Endodermal cell (in vitro differentiated cells): ENCODE data around the gene ADAM19. TPM values are rescaled to one million over a fixed set of nuclear protein-coding genes. Genes with fewer than 3 reads are reported as not detected.

ENCODE experiments used
- DNase-seq: peaks from one replicate; pipeline ENCODE4 v3.0.0-alpha.2; 2017
- H3K27ac ChIP-seq: 2 replicates; pipeline ENCODE4 v1.5.1; 2013; ENCODE audit warnings: mild to moderate bottlenecking, low read depth, low read length, moderate library complexity
- H3K27me3 ChIP-seq: 2 replicates; pipeline ENCODE4 v1.6.1; 2013; ENCODE audit warnings: mild to moderate bottlenecking, low read length, moderate library complexity; ENCODE audit not compliant: insufficient read depth, control insufficient read depth, poor library complexity, severe bottlenecking
- H3K36me3 ChIP-seq: 2 replicates; pipeline ENCODE4 v1.7.0; 2013; ENCODE audit warnings: mild to moderate bottlenecking, low read length, moderate library complexity; ENCODE audit not compliant: control insufficient read depth, insufficient read depth
- H3K4me1 ChIP-seq: one replicate; pipeline ENCODE4 v1.7.0; 2013; ENCODE audit warnings: low read length; ENCODE audit not compliant: control insufficient read depth, insufficient read depth
- H3K4me3 ChIP-seq: 2 replicates; pipeline ENCODE4 v1.5.1; 2013; ENCODE audit warnings: mild to moderate bottlenecking, low read length, moderate library complexity
- H3K9ac ChIP-seq: 2 replicates; pipeline ENCODE4 v1.6.1; 2013; ENCODE audit warnings: mild to moderate bottlenecking, low read length, moderate library complexity; ENCODE audit not compliant: poor library complexity, severe bottlenecking; ENCODE audit errors: extremely low read depth
- H3K9me3 ChIP-seq: 2 replicates; pipeline ENCODE4 v1.6.1; 2013; ENCODE audit warnings: mild to moderate bottlenecking, low read length, moderate library complexity; ENCODE audit not compliant: control insufficient read depth
- H3K27ac Mint-ChIP-seq: 2 replicates; pipeline ENCODE4 v1.8.0; 2020; ENCODE audit warnings: mixed read lengths
- H3K27me3 Mint-ChIP-seq: 2 replicates; pipeline ENCODE4 v1.8.0; 2021; ENCODE audit warnings: mild to moderate bottlenecking, mixed read lengths; ENCODE audit not compliant: insufficient read depth
- H3K36me3 Mint-ChIP-seq: 2 replicates; pipeline ENCODE4 v1.8.0; 2020; ENCODE audit warnings: low read depth, mixed read lengths
- H3K4me1 Mint-ChIP-seq: 2 replicates; pipeline ENCODE4 v1.8.0; 2020; ENCODE audit warnings: mixed read lengths
- H3K4me3 Mint-ChIP-seq: 2 replicates; pipeline ENCODE4 v1.8.0; 2020; ENCODE audit warnings: mild to moderate bottlenecking, moderate library complexity, mixed read lengths
- H3K9me3 Mint-ChIP-seq: 2 replicates; pipeline ENCODE4 v1.8.0; 2020; ENCODE audit warnings: mild to moderate bottlenecking, mixed read lengths
- CTCF ChIP-seq: fragments of 200-600 bp; sonication (generic); conservative IDR thresholded peaks from 2 replicates; pipeline ENCODE4 v1.5.0; 2021; ENCODE audit warnings: antibody characterized with exemption, mild to moderate bottlenecking
- WGBS, 2 experiments: methylation state at CpG; one replicate each; pipeline versions ENCODE4 v1.1.5 to v1.1.7; 2013; ENCODE audit warnings: missing lambda C conversion rate in 2 of 2, mixed read lengths in 1 of 2; ENCODE audit not compliant: insufficient coverage in 1 of 2, insufficient read length in 1 of 2; 5-methylcytosine and 5-hydroxymethylcytosine counted together
- total RNA-seq, 2 donors: library from RNA; stranded (reverse); fragmentation: NEBNext Ultra II Directional in 1 of 2; extraction: Animal tissue kit (Norgen Biotek cat#: 25700) in 1 of 2; gene quantifications; 2 replicates in 1 of 2; 3 replicates in 1 of 2; pipeline ENCODE4 v1.2.1, GENCODE V29; 2021

Gene ADAM19
- total RNA-seq, 2 donors from 2014 or later: 96.1 to 119 TPM

GRCh38 chr5:157479612-157480510 lies 95.7 kb downstream of the ADAM19 start:
- TF ChIP-seq CTCF: no peak
- Mint-ChIP-seq H3K4me3 (no peak overlapping the region), H3K36me3 (peaks cover 63% of the 10 kb centered on the region), H3K27ac (peak overlapping the region; percentile 78), H3K9me3 (no peaks in the 10 kb centered on the region), H3K4me1 (peaks cover 35% of the 10 kb centered on the region), H3K27me3 (no peaks in the 10 kb centered on the region)
- no peak for DNase-seq
- Histone ChIP-seq H3K4me3 (no peak overlapping the region), H3K9ac (no peak overlapping the region), H3K9me3 (no peaks in the 10 kb centered on the region), H3K27ac (no peak overlapping the region), H3K27me3 (no peaks in the 10 kb centered on the region), H3K4me1 (peaks cover 11% of the 10 kb centered on the region), H3K36me3 (peaks cover 96% of the 10 kb centered on the region)
- WGBS, 2 experiments: 91 to 94% methylated on average over 10 to 15 of the region's 15 CpGs

GRCh38 chr5:157479166-157479565 lies 96.4 kb downstream of the ADAM19 start:
- Histone ChIP-seq H3K4me1 (peaks cover 11% of the 10 kb centered on the region), H3K9me3 (no peaks in the 10 kb centered on the region), H3K4me3 (no peak overlapping the region), H3K36me3 (peaks cover 96% of the 10 kb centered on the region), H3K27ac (no peak overlapping the region), H3K27me3 (no peaks in the 10 kb centered on the region), H3K9ac (no peak overlapping the region)
- Mint-ChIP-seq H3K36me3 (peaks cover 58% of the 10 kb centered on the region), H3K4me1 (peaks cover 35% of the 10 kb centered on the region), H3K27me3 (no peaks in the 10 kb centered on the region), H3K4me3 (no peak overlapping the region), H3K27ac (peak overlapping the region; percentile 78), H3K9me3 (no peaks in the 10 kb centered on the region)
- 40 to 83% methylated on average over 1 to 4 of the region's 4 CpGs for WGBS, 2 experiments
- DNase-seq: no peak
- no peak for TF ChIP-seq CTCF

- Mint-ChIP-seq H3K27me3 (no peaks in the 10 kb centered on the region), H3K4me1 (peaks cover 35% of the 10 kb centered on the region), H3K36me3 (peaks cover 53% of the 10 kb centered on the region), H3K9me3 (no peaks in the 10 kb centered on the region), H3K4me3 (no peak overlapping the region), H3K27ac (peak overlapping the region; percentile 78)
- H3K4me3 ChIP-seq: no peak overlapping the region
- H3K27ac ChIP-seq: no peak overlapping the region
- H3K4me1 ChIP-seq: peaks cover 11% of the 10 kb centered on the region
- H3K36me3 ChIP-seq: peaks cover 96% of the 10 kb centered on the region
- no peaks in the 10 kb centered on the region for H3K9me3 ChIP-seq
- no peak for TF ChIP-seq CTCF
- DNase-seq: peak; percentile 73
- no peak overlapping the region for H3K9ac ChIP-seq
- 71 to 81% methylated on average over 1 to 2 of the region's 2 CpGs for WGBS, 2 experiments
- H3K27me3 ChIP-seq: no peaks in the 10 kb centered on the region
Observed at GRCh38 chr5:157478726-157479125, 96.8 kb downstream of the ADAM19 start.
